PC-9 (cell line): ENCODE data around the gene KIF27.

ENCODE experiments used
- CTCF ChIP-seq: fragments of 200-600 bp; sonication (generic); conservative IDR thresholded peaks from 2 replicates; pipeline ENCODE4 v1.6.1; 2017; ENCODE audit warnings: mixed run types, antibody characterized with exemption, mild to moderate bottlenecking, moderate library complexity
- EZH2 ChIP-seq: fragments of 200-600 bp; sonication (generic); IDR thresholded peaks from 2 replicates; pipeline ENCODE4 v1.8.0; 2017; ENCODE audit warnings: antibody characterized with exemption, low read depth

DNA sequence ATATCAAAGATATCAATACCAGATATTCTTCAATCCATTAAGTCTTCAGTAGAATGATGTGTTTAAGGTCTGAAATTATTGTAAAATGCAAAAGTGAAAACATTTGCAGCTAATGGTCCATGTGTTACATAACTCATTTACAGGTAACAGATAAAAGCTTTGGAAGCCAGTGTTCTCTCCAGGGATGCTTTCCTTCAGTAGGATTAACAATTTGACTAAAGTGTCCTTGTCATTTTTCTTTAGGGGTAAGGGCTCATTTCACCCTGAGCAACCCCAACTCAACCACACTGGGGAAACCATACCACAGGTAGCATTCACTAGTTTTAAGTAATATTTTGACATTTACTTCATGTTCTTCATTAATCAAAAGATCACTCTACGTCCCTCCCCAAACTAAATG, 45.8 kb upstream of the KIF27 start:
- TF ChIP-seq CTCF, result no peak
- no peak for TF ChIP-seq EZH2
